G401 (cell line): ENCODE data around the gene EIF4B. TPM values are rescaled to one million over a fixed set of nuclear protein-coding genes. Genes with fewer than 3 reads are reported as not detected.
"Not testable (repeated sequence)": the region's sequence is repeated elsewhere in the genome, so short reads cannot be mapped to it uniquely, and the experiment has no call there.

ENCODE experiments used
- DNase-seq: peaks from one replicate; pipeline ENCODE4 v3.0.0-alpha.2; 2015; ENCODE audit warnings: low spot score
- in situ Hi-C: cut with HindIII; loops from 2 replicates; pipeline ENCODE4 v1.10.0; 2016; ENCODE audit warnings: low sequenced_read_pairs, mixed read lengths
- total RNA-seq: library from RNA; depleted of rRNA; stranded (reverse); fragments of >200 nt; shearing (Covaris generic); gene quantifications from 2 replicates; pipeline ENCODE4 v1.2.3, GENCODE V29; 2014

EIF4B gene
- total RNA-seq, 1 experiment from 2014 or later, result 1,229 TPM

- DNase-seq, in situ Hi-C loops: not testable (repeated sequence)
These were observed 14.0 kb upstream of the EIF4B start for GRCh38 chr12:52992240-52992639.

- peak; percentile 21 for DNase-seq
- in situ Hi-C loops, result no loop called here
These were observed 13.3 kb upstream of the EIF4B start for GRCh38 chr12:52992699-52993557.

- in situ Hi-C loops, result no loop called here
- no peak for DNase-seq
These were observed 12.7 kb upstream of the EIF4B start for GRCh38 chr12:52993558-52993869.

- peak; percentile 70 for DNase-seq
- in situ Hi-C loops, result no loop called here
These were observed 2.1 kb upstream of the EIF4B start for GRCh38 chr12:53004178-53004577.

GRCh38 chr12:53004582-53004981, 1.7 kb upstream of the EIF4B start:
- peak; percentile 68 for DNase-seq

GRCh38 chr12:53005215-53005985, 856 bp upstream of the EIF4B start:
- in situ Hi-C loops, result no loop called here
- peak; percentile 46 for DNase-seq

More at GRCh38 chr12:53004582-53004981, 1.7 kb upstream of the EIF4B start:
- in situ Hi-C loops, result no loop called here

- peak; percentile 61 for DNase-seq
- in situ Hi-C loops, result no loop called here
These were observed 604 bp downstream of the EIF4B start for GRCh38 chr12:53006810-53007309.

GRCh38 chr12:53007343-53007742, 1.1 kb downstream of the EIF4B start:
- in situ Hi-C loops, result no loop called here
- no peak for DNase-seq

GRCh38 chr12:53008760-53009159, 2.5 kb downstream of the EIF4B start:
- in situ Hi-C loops, DNase-seq: not testable (repeated sequence)

GRCh38 chr12:53010955-53011354, 4.7 kb downstream of the EIF4B start:
- in situ Hi-C loops, result no loop called here

GRCh38 chr12:53011889-53012288, 5.6 kb downstream of the EIF4B start:
- no peak for DNase-seq
- in situ Hi-C loops, result no loop called here

More at GRCh38 chr12:53010955-53011354, 4.7 kb downstream of the EIF4B start:
- DNase-seq, result no peak

GRCh38 chr12:53012928-53013327, 6.7 kb downstream of the EIF4B start:
- in situ Hi-C loops, result no loop called here
- no peak for DNase-seq

- in situ Hi-C loops, result no loop called here
- no peak for DNase-seq
These were observed 8.5 kb downstream of the EIF4B start for GRCh38 chr12:53014709-53015108.

- in situ Hi-C loops, result no loop called here
- DNase-seq, result no peak
These were observed 19.0 kb downstream of the EIF4B start for GRCh38 chr12:53025250-53025649.

- in situ Hi-C loops, DNase-seq: not testable (repeated sequence)
These were observed 20.8 kb downstream of the EIF4B start for GRCh38 chr12:53027014-53027413.

GRCh38 chr12:53031616-53032015, 25.4 kb downstream of the EIF4B start:
- in situ Hi-C loops, result no loop called here
- no peak for DNase-seq

- DNase-seq, in situ Hi-C loops: not testable (repeated sequence)
These were observed 27.6 kb downstream of the EIF4B start for GRCh38 chr12:53033832-53034231.

- no peak for DNase-seq
- in situ Hi-C loops, result no loop called here
These were observed 28.2 kb downstream of the EIF4B start for GRCh38 chr12:53034459-53034858.

GRCh38 chr12:53036802-53037201, 30.5 kb downstream of the EIF4B start:
- DNase-seq, result no peak
- in situ Hi-C loops, result no loop called here

- in situ Hi-C loops, result no loop called here
These were observed 33.6 kb downstream of the EIF4B start for GRCh38 chr12:53039851-53040250.

More at GRCh38 chr12:53039851-53040250, 33.6 kb downstream of the EIF4B start:
- DNase-seq, result no peak
